MM.1S (cell line): ENCODE data around the gene IL15.

Experiments
- DNase-seq: peaks from one replicate; pipeline ENCODE4 v3.0.0-alpha.2; 2015
- H2AFZ ChIP-seq: fragments of 300-600 bp; sonication (generic); 2 replicates; pipeline ENCODE4 v1.6.0; 2016; ENCODE audit warnings: antibody characterized with exemption, low read length
- H3F3A ChIP-seq: fragments of 300-600 bp; sonication (generic); 2 replicates; pipeline ENCODE4 v1.6.1; 2016; ENCODE audit warnings: mild to moderate bottlenecking, antibody characterized with exemption, low read length, moderate library complexity, mixed read lengths; ENCODE audit not compliant: insufficient read depth
- H3K27ac ChIP-seq: fragments of 300-600 bp; sonication (generic); 2 replicates; pipeline ENCODE4 v1.5.1; 2016; ENCODE audit warnings: mild to moderate bottlenecking, low read length
- H3K27me3 ChIP-seq: fragments of 300-600 bp; sonication (generic); replicated peaks from 2 replicates; pipeline ENCODE4 v1.6.0; 2016; ENCODE audit warnings: low read length; ENCODE audit not compliant: insufficient read depth
- H3K36me3 ChIP-seq: fragments of 300-600 bp; sonication (generic); replicated peaks from 2 replicates; pipeline ENCODE4 v1.6.1; 2016; ENCODE audit warnings: mild to moderate bottlenecking, low read length, mixed read lengths; ENCODE audit not compliant: insufficient read depth
- H3K4me1 ChIP-seq: fragments of 300-600 bp; sonication (generic); 2 replicates; pipeline ENCODE4 v1.6.1; 2016; ENCODE audit warnings: low read length, mixed read lengths
- H3K4me2 ChIP-seq: fragments of 300-600 bp; sonication (generic); 2 replicates; pipeline ENCODE4 v1.6.0; 2016; ENCODE audit warnings: low read depth, low read length
- H3K4me3 ChIP-seq: fragments of 300-600 bp; sonication (generic); 2 replicates; pipeline ENCODE4 v1.5.1; 2016; ENCODE audit warnings: low read length, mixed read lengths
- H3K79me2 ChIP-seq: fragments of 300-600 bp; sonication (generic); 2 replicates; pipeline ENCODE4 v1.6.1; 2016; ENCODE audit warnings: mixed run types, low read length, mixed read lengths
- H3K9ac ChIP-seq: fragments of 300-600 bp; sonication (generic); 2 replicates; pipeline ENCODE4 v1.6.1; 2016; ENCODE audit warnings: low read length, mixed read lengths
- H3K9me2 ChIP-seq: fragments of 300-600 bp; sonication (generic); replicated peaks from 2 replicates; pipeline ENCODE4 v1.6.1; 2016; ENCODE audit warnings: mild to moderate bottlenecking, low read length, mixed read lengths; ENCODE audit not compliant: insufficient read depth
- H3K9me3 ChIP-seq: fragments of 300-600 bp; sonication (generic); replicated peaks from 2 replicates; pipeline ENCODE4 v1.6.1; 2016; ENCODE audit warnings: mild to moderate bottlenecking, low read length, mixed read lengths; ENCODE audit not compliant: insufficient read depth
- H4K20me1 ChIP-seq: fragments of 300-600 bp; sonication (generic); 2 replicates; pipeline ENCODE4 v1.6.1; 2016; ENCODE audit warnings: mild to moderate bottlenecking, low read length, moderate library complexity, mixed read lengths; ENCODE audit not compliant: insufficient read depth
- CTCF ChIP-seq: fragments of 300-600 bp; sonication (generic); IDR thresholded peaks from 2 replicates; pipeline ENCODE4 v1.5.1; 2016; ENCODE audit warnings: antibody characterized with exemption, low read length, mixed read lengths
- EZH2 ChIP-seq: fragments of 300-600 bp; sonication (generic); optimal IDR thresholded peaks from 2 replicates; pipeline ENCODE3; 2017; ENCODE audit warnings: low read depth, mild to moderate bottlenecking, antibody characterized with exemption, low read length, mixed read lengths
- EZH2phosphoT487 ChIP-seq: fragments of 300-600 bp; sonication (generic); IDR thresholded peaks from 2 replicates; pipeline ENCODE4 v1.6.1; 2018; ENCODE audit warnings: antibody characterized with exemption, low read length

The IL15 gene

GRCh38 chr4:141643557-141643956 is 7.2 kb downstream of the IL15 start:
- Histone ChIP-seq H3K36me3 (no peaks in the 10 kb centered on the region), H3K4me3 (no peak overlapping the region), H3K9ac (no peak overlapping the region), H3K9me2 (no peaks in the 10 kb centered on the region), H3K27ac (no peak overlapping the region), H4K20me1 (no peaks in the 10 kb centered on the region), H3K27me3 (no peaks in the 10 kb centered on the region), H3K79me2 (peaks cover 16% of the 10 kb centered on the region; the same call in 1 of the 2 replicates), H3K4me1 (peaks cover 13% of the 10 kb centered on the region), H3F3A (no peaks in the 10 kb centered on the region), H3K9me3 (no peaks in the 10 kb centered on the region), H2AFZ (no peak overlapping the region), H3K4me2 (no peak overlapping the region)
- no peak for TF ChIP-seq EZH2
- TF ChIP-seq EZH2phosphoT487, result no peak
- TF ChIP-seq CTCF, result no peak
- no peak for DNase-seq

DNA sequence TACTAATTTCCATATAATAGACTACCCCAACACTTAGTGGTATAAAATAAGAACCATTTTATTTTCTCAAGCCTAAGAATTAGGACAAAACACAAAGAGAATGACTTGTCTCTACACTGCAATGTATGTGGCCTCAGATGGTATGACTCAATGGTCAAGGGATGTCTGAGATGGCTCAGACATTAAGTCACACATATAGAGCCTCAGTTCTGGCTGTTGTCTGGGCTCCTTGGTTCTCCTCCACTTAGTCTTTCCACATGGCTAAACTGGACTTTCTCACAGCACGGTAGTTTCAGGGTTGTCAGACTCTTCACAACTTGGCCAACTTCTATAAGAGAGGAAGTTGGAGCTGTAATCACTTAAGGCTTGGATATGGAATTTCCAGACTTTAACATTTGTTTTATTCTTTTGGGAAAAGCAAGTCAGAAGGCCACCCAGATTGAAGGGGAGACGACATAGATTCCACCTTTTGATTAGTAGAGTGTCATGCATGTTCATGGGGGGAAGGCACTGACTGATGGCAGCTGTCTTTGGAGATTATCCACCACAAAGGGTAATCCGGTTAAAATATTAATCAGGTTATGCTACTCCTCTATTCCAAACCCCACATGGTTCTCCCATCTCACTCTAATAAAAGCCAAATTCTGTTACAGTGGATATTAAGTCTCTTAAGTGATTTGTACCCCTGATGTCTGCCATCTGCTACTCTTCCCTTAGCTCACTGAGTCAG is 9.4 kb downstream of the IL15 start:
- peaks cover 8% of the 10 kb centered on the region; the same call in 1 of the 2 replicates for H3K79me2 ChIP-seq
- H3K4me3 ChIP-seq, result no peak overlapping the region
- no peaks in the 10 kb centered on the region for H3K9me2 ChIP-seq
- H3K9me3 ChIP-seq, result no peaks in the 10 kb centered on the region
- no peaks in the 10 kb centered on the region for H3K36me3 ChIP-seq
- H2AFZ ChIP-seq, result no peak overlapping the region
- no peak for DNase-seq
- no peaks in the 10 kb centered on the region for H4K20me1 ChIP-seq
- no peaks in the 10 kb centered on the region for H3K27me3 ChIP-seq
- H3K9ac ChIP-seq, result no peak overlapping the region
- H3K27ac ChIP-seq, result no peak overlapping the region
- no peak overlapping the region for H3K4me2 ChIP-seq
- no peaks in the 10 kb centered on the region for H3F3A ChIP-seq
- no peaks in the 10 kb centered on the region for H3K4me1 ChIP-seq
- TF ChIP-seq EZH2phosphoT487, result no peak
- TF ChIP-seq CTCF, result no peak
- TF ChIP-seq EZH2, result no peak

DNA sequence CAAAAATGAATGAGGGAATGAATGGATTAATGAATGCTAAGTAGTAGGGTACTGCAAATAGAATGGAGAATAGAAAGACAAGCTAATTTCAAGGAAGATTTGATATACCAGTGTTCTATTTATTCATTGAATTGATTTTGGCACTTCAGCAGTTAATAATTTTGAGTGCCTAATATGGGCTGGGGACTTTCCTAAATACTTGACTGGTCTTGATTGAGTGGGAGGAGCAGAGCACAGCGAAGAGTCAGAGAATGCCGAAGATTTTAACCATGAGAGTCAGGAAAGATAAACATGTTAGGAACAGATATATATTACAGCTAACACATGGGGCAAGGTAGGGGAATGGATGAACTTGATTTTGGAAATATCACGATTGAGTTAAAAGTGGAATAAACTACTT is 10.6 kb downstream of the IL15 start:
- H3K27ac ChIP-seq, result no peak overlapping the region
- H3K27me3 ChIP-seq, result no peaks in the 10 kb centered on the region
- no peak overlapping the region for H3K4me3 ChIP-seq
- TF ChIP-seq EZH2phosphoT487, result no peak
- TF ChIP-seq EZH2, result no peak
- no peak for TF ChIP-seq CTCF
- no peaks in the 10 kb centered on the region for H3K4me1 ChIP-seq
- peaks cover 8% of the 10 kb centered on the region; the same call in 1 of the 2 replicates for H3K79me2 ChIP-seq
- H3K4me2 ChIP-seq, result no peak overlapping the region
- H2AFZ ChIP-seq, result no peak overlapping the region
- no peaks in the 10 kb centered on the region for H3F3A ChIP-seq
- no peak overlapping the region for H3K9ac ChIP-seq
- H3K9me3 ChIP-seq, result no peaks in the 10 kb centered on the region
- no peak for DNase-seq
- H3K9me2 ChIP-seq, result no peaks in the 10 kb centered on the region
- no peaks in the 10 kb centered on the region for H3K36me3 ChIP-seq
- no peaks in the 10 kb centered on the region for H4K20me1 ChIP-seq
